Parathyroid adenoma (tissue), 2 donors: ENCODE data around the gene TMEM52.

Source experiments
- H2AFZ ChIP-seq: fragments of 300-600 bp; sonication (generic); one replicate; pipeline ENCODE4 v1.7.0; 2017; ENCODE audit warnings: antibody characterized with exemption, mild to moderate bottlenecking
- H3K27ac ChIP-seq: fragments of 300-600 bp; sonication (generic); one replicate; pipeline ENCODE4 v1.7.0; 2017
- H3K27me3 ChIP-seq: fragments of 300-600 bp; sonication (generic); one replicate; pipeline ENCODE4 v1.7.0; 2017; ENCODE audit warnings: low read length; ENCODE audit not compliant: control insufficient read depth, insufficient read depth
- H3K36me3 ChIP-seq: fragments of 300-600 bp; sonication (generic); one replicate; pipeline ENCODE4 v1.7.0; 2017; ENCODE audit warnings: low read length; ENCODE audit not compliant: control insufficient read depth, insufficient read depth
- H3K4me1 ChIP-seq: fragments of 300-600 bp; sonication (generic); one replicate; pipeline ENCODE4 v1.7.0; 2017; ENCODE audit warnings: control low read depth
- H3K4me2 ChIP-seq: fragments of 300-600 bp; sonication (generic); one replicate; pipeline ENCODE4 v1.7.0; 2017; ENCODE audit warnings: low read length
- H3K4me3 ChIP-seq: fragments of 300-600 bp; sonication (generic); one replicate; pipeline ENCODE4 v1.7.0; 2017; ENCODE audit warnings: low read depth, low read length
- H3K79me2 ChIP-seq: fragments of 300-600 bp; sonication (generic); one replicate; pipeline ENCODE4 v1.7.0; 2017; ENCODE audit warnings: control low read depth
- H3K9ac ChIP-seq: fragments of 300-600 bp; sonication (generic); one replicate; pipeline ENCODE4 v1.7.0; 2017; ENCODE audit warnings: mild to moderate bottlenecking
- H3K9me3 ChIP-seq: fragments of 300-600 bp; sonication (generic); one replicate; pipeline ENCODE4 v1.7.0; 2017; ENCODE audit warnings: low read length; ENCODE audit not compliant: control insufficient read depth
- CTCF ChIP-seq: fragments of 300-600 bp; sonication (generic); IDR thresholded peaks from one replicate; pipeline ENCODE4 v1.7.0; 2017; ENCODE audit warnings: antibody characterized with exemption, mild to moderate bottlenecking
- donor health status: primary hyperparathyroidism.

TMEM52 gene

GRCh38 chr1:1945782-1946393 is 26.8 kb upstream of the TMEM52 start:
- TF ChIP-seq CTCF: no peak
- H3K36me3 ChIP-seq: no peaks in the 10 kb centered on the region
- no peaks in the 10 kb centered on the region for H3K9me3 ChIP-seq
- H3K27me3 ChIP-seq: no peaks in the 10 kb centered on the region
- no peak overlapping the region for H3K4me3 ChIP-seq
- H3K79me2 ChIP-seq: no peaks in the 10 kb centered on the region
- no peaks in the 10 kb centered on the region for H3K4me1 ChIP-seq
- H3K9ac ChIP-seq: no peak overlapping the region
- no peak overlapping the region for H2AFZ ChIP-seq
- no peak overlapping the region for H3K4me2 ChIP-seq
- H3K27ac ChIP-seq: no peak overlapping the region

GRCh38 chr1:1943834-1944570 is 24.9 kb upstream of the TMEM52 start:
- peak; percentile 69 for TF ChIP-seq CTCF
- Histone ChIP-seq H2AFZ (peak overlapping the region; percentile 75), H3K4me1 (no peaks in the 10 kb centered on the region), H3K9ac (no peak overlapping the region), H3K36me3 (no peaks in the 10 kb centered on the region), H3K27me3 (no peaks in the 10 kb centered on the region), H3K4me3 (peak overlapping the region; percentile 20), H3K79me2 (no peaks in the 10 kb centered on the region), H3K27ac (no peak overlapping the region), H3K4me2 (peak overlapping the region; percentile 79), H3K9me3 (no peaks in the 10 kb centered on the region)

GRCh38 chr1:1942753-1943656 is 23.9 kb upstream of the TMEM52 start:
- H3K27me3 ChIP-seq: no peaks in the 10 kb centered on the region
- no peak overlapping the region for H3K4me3 ChIP-seq

More at GRCh38 chr1:1942753-1943656, 23.9 kb upstream of the TMEM52 start:
- no peak overlapping the region for H3K9ac ChIP-seq
- TF ChIP-seq CTCF: no peak
- H3K79me2 ChIP-seq: no peaks in the 10 kb centered on the region
- no peaks in the 10 kb centered on the region for H3K36me3 ChIP-seq
- H3K4me1 ChIP-seq: no peaks in the 10 kb centered on the region
- no peak overlapping the region for H3K27ac ChIP-seq
- no peaks in the 10 kb centered on the region for H3K9me3 ChIP-seq
- no peak overlapping the region for H3K4me2 ChIP-seq
- peak overlapping the region; percentile 75 for H2AFZ ChIP-seq
